Left hindlimb (tissue), 1 donor: ENCODE results near the gene SP1.
"Not testable (repeated sequence)": the region's sequence is repeated elsewhere in the genome, so short reads cannot be mapped to it uniquely, and the experiment has no call there.

ENCODE experiments used
- DNase-seq: peaks from one replicate; pipeline ENCODE4 v3.0.0-alpha.2; 2018

Gene SP1

DNA sequence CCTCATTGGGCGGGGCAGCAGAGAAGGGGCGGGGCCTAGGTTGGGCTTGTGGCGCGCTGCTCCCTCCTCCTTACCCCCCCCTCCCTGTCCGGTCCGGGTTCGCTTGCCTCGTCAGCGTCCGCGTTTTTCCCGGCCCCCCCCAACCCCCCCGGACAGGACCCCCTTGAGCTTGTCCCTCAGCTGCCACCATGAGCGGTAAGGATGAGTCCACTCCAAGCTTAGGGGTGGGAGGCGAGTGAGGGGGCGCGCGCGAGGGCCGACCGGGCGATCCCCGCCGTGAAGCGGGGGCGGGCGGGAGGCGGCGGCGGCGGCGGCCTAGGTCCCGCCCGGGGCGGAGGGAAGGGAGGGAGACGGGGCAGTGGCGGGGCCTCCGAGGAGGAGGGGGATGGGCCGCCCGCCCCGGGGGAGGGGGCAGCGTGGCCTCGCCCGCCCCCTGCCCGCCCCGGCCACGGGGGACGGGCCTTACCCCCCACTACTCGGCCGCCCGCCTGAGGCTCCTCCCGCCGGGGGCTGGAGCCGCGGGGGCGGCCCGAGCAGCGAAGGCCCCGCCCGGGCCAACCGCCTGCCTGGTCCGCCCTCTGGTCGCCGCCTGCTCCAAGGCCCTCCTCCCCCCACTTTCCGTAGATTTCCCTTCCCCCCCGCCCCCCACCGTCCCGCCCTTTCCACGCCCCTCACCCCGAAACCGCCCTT, at the start of gene SP1:
Gene SP1, plus strand, starts transcription at position 73 of the 690 bp plus-strand sequence. Its CDS starts 116 bp downstream, at position 189.
- peak; percentile 96 for DNase-seq

- no peak for DNase-seq
These were observed 49.3 kb upstream of the SP1 start for GRCh38 chr12:53330671-53331070.

GRCh38 chr12:53332339-53332738, 47.6 kb upstream of the SP1 start:
- not testable (repeated sequence) for DNase-seq

DNA sequence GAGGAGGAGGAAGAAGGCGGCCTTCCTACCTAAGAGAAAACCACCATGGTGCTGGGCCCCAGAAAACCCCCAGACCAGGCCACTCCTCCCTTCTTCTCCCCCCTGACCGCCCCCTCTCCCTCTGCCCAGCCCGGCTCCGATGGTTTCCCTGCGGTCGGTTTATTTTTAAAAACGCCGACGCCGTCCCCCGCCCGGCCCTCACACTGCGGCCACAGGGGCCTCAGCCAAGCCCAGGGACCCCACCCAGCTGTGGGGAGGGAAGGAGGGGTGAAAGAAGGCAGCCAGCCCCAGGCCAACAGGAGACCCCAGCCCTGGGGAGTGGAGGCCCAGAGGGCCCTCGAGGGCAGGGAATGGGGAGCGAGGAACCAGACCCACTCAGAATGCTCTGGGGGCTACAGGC, 47.2 kb upstream of the SP1 start:
- peak; percentile 75 for DNase-seq

GRCh38 chr12:53333289-53333688, 46.7 kb upstream of the SP1 start:
- no peak for DNase-seq

GRCh38 chr12:53333845-53334244, 46.1 kb upstream of the SP1 start:
- DNase-seq, result peak; percentile 62

GRCh38 chr12:53334822-53335221, 45.2 kb upstream of the SP1 start:
- DNase-seq, result no peak

GRCh38 chr12:53336181-53336681, 43.7 kb upstream of the SP1 start, which contains the start of gene SP7:
Gene SP7 (minus strand): TSS chr12:53336354. CDS start chr12:53335646, 708 bp downstream.
- peak; percentile 79 for DNase-seq

GRCh38 chr12:53338017-53338416, 42.0 kb upstream of the SP1 start:
- DNase-seq, result no peak

- peak; percentile 79 for DNase-seq
These were observed 41.1 kb upstream of the SP1 start for GRCh38 chr12:53338916-53339315.

GRCh38 chr12:53340398-53340797, 39.6 kb upstream of the SP1 start:
- no peak for DNase-seq

DNA sequence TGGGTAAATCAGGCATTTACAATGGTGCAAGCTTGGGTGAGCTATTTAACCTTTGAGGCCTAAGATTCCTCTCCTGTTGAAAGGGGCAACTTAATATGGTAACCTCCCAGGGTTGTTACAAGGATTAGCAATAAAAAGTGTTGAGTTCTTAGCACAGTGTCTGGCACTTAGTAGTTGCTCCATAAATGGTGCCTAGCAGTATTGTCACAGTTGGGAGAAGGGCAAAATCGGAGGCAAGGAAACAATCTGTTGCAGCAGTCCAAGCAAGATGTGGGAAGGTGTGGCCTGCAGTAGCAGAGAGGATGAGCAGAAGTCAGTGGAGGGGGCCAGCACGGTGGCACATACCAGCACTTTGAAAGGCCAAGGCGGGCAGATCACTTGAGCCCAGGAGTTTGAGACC, 36.5 kb upstream of the SP1 start:
- no peak for DNase-seq

- no peak for DNase-seq
These were observed 36.0 kb upstream of the SP1 start for GRCh38 chr12:53343969-53344368.

- no peak for DNase-seq
These were observed 35.5 kb upstream of the SP1 start for GRCh38 chr12:53344487-53344823.

GRCh38 chr12:53344824-53345485, 35.0 kb upstream of the SP1 start:
- DNase-seq, result peak; percentile 89

DNA sequence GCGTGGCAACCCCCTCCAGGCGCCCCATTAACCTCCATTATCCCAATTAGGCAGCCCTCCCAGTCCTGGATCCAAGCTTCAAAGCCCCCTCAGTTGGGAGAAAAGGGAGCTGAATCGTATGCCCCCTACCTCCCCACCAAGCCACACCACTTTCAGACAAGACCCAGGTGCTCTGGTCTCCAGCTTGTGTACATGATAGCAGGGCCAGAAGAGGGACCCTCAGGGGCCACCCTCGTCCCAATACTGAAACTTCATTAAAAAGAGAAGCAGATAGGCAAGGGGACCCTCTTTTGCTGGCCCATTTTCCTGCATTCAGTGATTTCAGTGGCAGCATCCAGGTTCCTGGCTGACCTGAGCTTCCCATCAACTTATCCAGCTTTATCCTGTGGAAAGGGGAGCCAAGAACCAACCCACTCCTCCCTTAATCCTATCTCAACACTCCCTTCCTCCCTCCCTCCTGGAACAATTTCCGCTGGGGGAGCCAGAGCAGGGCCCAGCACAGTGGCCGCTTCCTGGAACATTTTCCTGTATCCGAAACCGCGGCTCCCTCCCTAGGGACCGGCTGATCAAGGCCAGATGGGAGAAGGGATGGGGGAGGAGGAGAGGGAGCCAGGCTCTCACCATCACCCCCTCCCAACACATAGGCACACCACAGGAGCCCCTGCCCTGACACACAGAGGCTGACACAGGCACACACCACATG, 34.3 kb upstream of the SP1 start:
- DNase-seq, result peak; percentile 85

DNA sequence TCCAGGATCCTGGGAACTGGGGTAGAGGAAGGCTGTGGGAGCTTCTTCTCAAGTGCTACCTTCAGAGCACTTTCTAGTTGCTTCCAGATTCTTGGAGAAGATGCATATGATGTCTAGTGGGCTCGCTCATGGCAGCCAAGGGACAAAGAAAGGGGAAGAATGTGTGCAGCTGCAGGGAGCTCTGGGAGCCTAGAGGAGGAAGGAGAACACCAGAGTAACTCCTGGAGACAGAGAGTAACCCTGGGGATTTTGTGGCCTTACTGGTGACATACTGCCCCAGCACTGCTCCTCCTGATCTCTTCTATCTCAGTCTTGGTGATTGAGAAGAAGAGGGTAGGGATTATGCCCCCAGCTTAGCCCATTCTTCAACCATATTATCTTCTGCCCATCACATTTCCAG, 33.5 kb upstream of the SP1 start:
- no peak for DNase-seq

DNA sequence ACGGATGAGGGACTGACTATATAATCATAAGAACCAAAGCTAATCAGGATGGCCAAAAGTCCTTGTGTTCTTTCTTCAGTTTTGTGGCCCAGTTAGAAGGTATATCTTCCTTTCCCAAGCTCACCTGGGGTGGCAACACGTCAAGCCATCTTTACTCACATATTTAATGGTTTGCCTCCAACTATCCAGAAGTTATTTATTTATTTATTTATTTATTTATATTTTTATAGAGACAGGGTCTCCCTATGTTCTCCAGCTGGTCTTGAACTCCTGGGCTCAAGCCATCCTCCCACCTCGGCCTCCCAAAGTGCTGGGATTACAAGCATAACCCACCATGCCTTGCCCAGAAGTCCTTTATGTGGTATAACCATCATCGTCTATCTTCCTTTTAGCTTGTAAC, 32.1 kb upstream of the SP1 start:
- DNase-seq, result no peak

- peak; percentile 85 for DNase-seq
These were observed 27.4 kb upstream of the SP1 start for GRCh38 chr12:53352331-53353256.

GRCh38 chr12:53353257-53353655, 26.7 kb upstream of the SP1 start:
- DNase-seq, result no peak

DNA sequence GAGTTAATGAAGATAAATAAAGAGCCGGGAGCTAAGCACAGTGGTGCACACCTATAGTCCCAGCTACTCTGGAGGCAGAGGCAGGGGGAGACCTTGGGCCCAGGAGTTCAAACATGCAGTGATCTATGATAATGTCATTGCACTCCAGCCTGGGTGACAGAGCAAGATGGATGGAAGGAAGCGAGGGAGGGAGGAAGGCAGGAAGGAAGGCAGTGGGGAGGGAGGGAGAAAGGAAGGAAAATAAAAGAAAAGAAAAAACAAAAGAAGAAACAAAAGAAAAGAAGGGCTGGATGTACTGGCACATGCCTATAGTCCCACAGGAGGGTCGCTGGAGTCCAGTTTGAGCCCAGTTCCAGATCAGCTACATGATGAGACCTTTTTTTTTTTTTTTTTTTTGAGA, 24.9 kb upstream of the SP1 start:
- DNase-seq, result no peak

- DNase-seq, result no peak
These were observed 21.0 kb upstream of the SP1 start for GRCh38 chr12:53358836-53359419.
